ENCODE results near the gene DTL. TPM values are rescaled to one million over a fixed set of nuclear protein-coding genes. Genes with fewer than 3 reads are reported as not detected.

DTL gene
- total RNA-seq, 1 experiment from 2014 or later, result 41.0 TPM

- Histone ChIP-seq H3K9me3 (ENCODE audit: control insufficient read depth in 1 of 2, insufficient read depth in 1 of 2, low read depth in 1 of 2, low read length in 2 of 2) (no peaks in the 10 kb centered on the region), H3K27me3 (ENCODE audit: insufficient read depth, low read length) (no peaks in the 10 kb centered on the region), H3K4me1 (ENCODE audit: control insufficient read depth in 1 of 2, insufficient read depth in 2 of 2, low read length in 2 of 2) (no peaks in the 10 kb centered on the region), H3K4me3 (replicated peaks in 1 of 2; ENCODE audit: low read depth in 1 of 2, low read length in 2 of 2) (no peak overlapping the region), H2AFZ (ENCODE audit: low read depth, low read length, poor library complexity, severe bottlenecking) (no peak overlapping the region), H3K27ac (ENCODE audit: low read depth, low read length) (no peak overlapping the region), H3K9ac (ENCODE audit: low read length) (no peak overlapping the region), H3K4me2 (ENCODE audit: low read length) (no peak overlapping the region), H4K20me1 (ENCODE audit: insufficient read depth) (no peaks in the 10 kb centered on the region; the same call in 1 of the 2 replicates), H3K79me2 (ENCODE audit: insufficient read depth, low read length) (0 out of 2 replicates have a peak, but pooled peaks cover 3% of the 10 kb centered on the region), H3K36me3 (ENCODE audit: control insufficient read depth in 1 of 2, insufficient read depth in 2 of 2, low read length in 2 of 2) (peaks cover 13 to 60% of the 10 kb centered on the region in 2 experiments), H3K9me2 (ENCODE audit: insufficient read depth) (no peaks in the 10 kb centered on the region)
- POLR2A ChIA-PET, result no interaction called here
- ATAC-seq, result no peak
- RAD21 ChIA-PET (ENCODE audit: low non-redundant PET in 1 of 2, low total read pairs in 2 of 2, uncharacterized antibody in 2 of 2, unreplicated experiment in 2 of 2), result no interaction called here
- no TSS peak for BruUV-seq (replicated peaks)
- no peak for DNase-seq (ENCODE audit: low read depth, low spot score)
- intact Hi-C loops (cut with micrococcal nuclease), result loop anchor here (10.0 kb wide), 2 partner anchors 58 to 918 kb away; no protein-coding TSS in a partner anchor
- TF ChIP-seq ELF1 (IDR thresholded peaks at IDR 0.05; ENCODE audit: borderline replicate concordance, low read depth), result no peak
- no peak for TF ChIP-seq CEBPB (IDR thresholded peaks at IDR 0.05; ENCODE audit: low read depth)
- TF ChIP-seq SRF (IDR thresholded peaks at IDR 0.05; ENCODE audit: low read depth), result no peak
- TF ChIP-seq, protein P1, sequence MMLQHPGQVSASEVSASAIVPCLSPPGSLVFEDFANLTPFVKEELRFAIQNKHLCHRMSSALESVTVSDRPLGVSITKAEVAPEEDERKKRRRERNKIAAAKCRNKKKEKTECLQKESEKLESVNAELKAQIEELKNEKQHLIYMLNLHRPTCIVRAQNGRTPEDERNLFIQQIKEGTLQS (IDR thresholded peaks at IDR 0.05), result no peak
- TF ChIP-seq CBX3 (IDR thresholded peaks at IDR 0.05; ENCODE audit: low read depth), result no peak
- TF ChIP-seq POLR2AphosphoS5 (IDR thresholded peaks at IDR 0.05; ENCODE audit: low read depth, low read length), result no peak
- no peak for TF ChIP-seq SP1 (IDR thresholded peaks at IDR 0.05; ENCODE audit: low read depth)
- TF ChIP-seq ZFX (IDR thresholded peaks at IDR 0.05), result no peak
- TF ChIP-seq EGR1 (IDR thresholded peaks at IDR 0.05; ENCODE audit: low read depth), result no peak
- TF ChIP-seq EZH2 (IDR thresholded peaks at IDR 0.05), result no peak
- no peak for TF ChIP-seq FOSL1 (IDR thresholded peaks at IDR 0.05; ENCODE audit: low read depth)
- no peak for TF ChIP-seq REST (IDR thresholded peaks at IDR 0.05; ENCODE audit: low read depth)
- CTCF ChIA-PET, result no interaction called here
Measured at GRCh38 chr1:212077028-212077427, 41.5 kb downstream of the DTL start.

Data from HCT116 (cell line).